ENCODE data around the gene GALNTL6.
A peak's percentile ranks its signal among the peaks of the same experiment; 100 is the strongest.
"Not testable (repeated sequence)": the region's sequence is repeated elsewhere in the genome, so short reads cannot be mapped to it uniquely, and the experiment has no call there.

GALNTL6 gene

GRCh38 chr4:172945611-172946010 is 1132.4 kb downstream of the GALNTL6 start:
- no peak for DNase-seq (ENCODE audit: low spot score)

- no peak for DNase-seq (ENCODE audit: low spot score)
Measured at GRCh38 chr4:172946503-172946902, 1133.3 kb downstream of the GALNTL6 start.

- no peak for DNase-seq (ENCODE audit: low spot score)
Measured at GRCh38 chr4:172947594-172947993, 1134.4 kb downstream of the GALNTL6 start.

GRCh38 chr4:172950990-172951389 is 1137.8 kb downstream of the GALNTL6 start:
- DNase-seq (ENCODE audit: low spot score) = no peak

- DNase-seq (ENCODE audit: low spot score) = no peak
Measured at GRCh38 chr4:172951679-172952451, 1138.7 kb downstream of the GALNTL6 start.

GRCh38 chr4:172953896-172954568 is 1140.8 kb downstream of the GALNTL6 start:
- no peak for DNase-seq (ENCODE audit: low spot score)

GRCh38 chr4:172956340-172956739 is 1143.1 kb downstream of the GALNTL6 start:
- not testable (repeated sequence) for DNase-seq (ENCODE audit: low spot score)

- no peak for DNase-seq (ENCODE audit: low spot score)
Measured at GRCh38 chr4:172957216-172957615, 1144.0 kb downstream of the GALNTL6 start.

GRCh38 chr4:172962564-172963353 is 1149.6 kb downstream of the GALNTL6 start:
- peak; percentile 26 for DNase-seq (ENCODE audit: low spot score)

- DNase-seq (ENCODE audit: low spot score) = no peak
Measured at GRCh38 chr4:172963498-172964294, 1150.5 kb downstream of the GALNTL6 start.

- DNase-seq (ENCODE audit: low spot score) = not testable (repeated sequence)
Measured at GRCh38 chr4:172970189-172970588, 1157.0 kb downstream of the GALNTL6 start.

- DNase-seq (ENCODE audit: low spot score) = no peak
Measured at GRCh38 chr4:172974586-172974985, 1161.4 kb downstream of the GALNTL6 start.

- no peak for DNase-seq (ENCODE audit: low spot score)
Measured at GRCh38 chr4:172975651-172976229, 1162.5 kb downstream of the GALNTL6 start.

- not testable (repeated sequence) for DNase-seq (ENCODE audit: low spot score)
Measured at GRCh38 chr4:172977491-172978041, 1164.4 kb downstream of the GALNTL6 start.

GRCh38 chr4:172978848-172979247 is 1165.6 kb downstream of the GALNTL6 start:
- DNase-seq (ENCODE audit: low spot score) = no peak

- DNase-seq (ENCODE audit: low spot score) = no peak
Measured at GRCh38 chr4:172979332-172979731, 1166.1 kb downstream of the GALNTL6 start.

- DNase-seq (ENCODE audit: low spot score) = no peak
Measured at GRCh38 chr4:172980219-172980618, 1167.0 kb downstream of the GALNTL6 start.

- peak; percentile 44 for DNase-seq (ENCODE audit: low spot score)
Measured at GRCh38 chr4:172982151-172982590, 1169.0 kb downstream of the GALNTL6 start.

- no peak for DNase-seq (ENCODE audit: low spot score)
Measured at GRCh38 chr4:172983014-172983413, 1169.8 kb downstream of the GALNTL6 start.

GRCh38 chr4:172983631-172984030 is 1170.4 kb downstream of the GALNTL6 start:
- no peak for DNase-seq (ENCODE audit: low spot score)

GRCh38 chr4:172985552-172985951 is 1172.3 kb downstream of the GALNTL6 start:
- no peak for DNase-seq (ENCODE audit: low spot score)

All from hepatic stellate cell (primary cell).